OCI-LY3 (cell line): ENCODE data around the gene TNS1.

Experiments used
- CTCF ChIP-seq: fragments of 200-600, 300-600 bp; sonication (generic); IDR thresholded peaks from 2 replicates; pipeline ENCODE4 v1.5.1; 2014; ENCODE audit warnings: antibody characterized with exemption, low read length, low read depth
- EZH2phosphoT487 ChIP-seq: fragments of 200-600 bp; shearing (Covaris generic); IDR thresholded peaks from 2 replicates; pipeline ENCODE4 v1.6.1; 2018; ENCODE audit warnings: antibody characterized with exemption, mixed run types, low read depth

GRCh38 chr2:217846321-217846743, 156.5 kb downstream of the TNS1 start:
- TF ChIP-seq CTCF: no peak
- TF ChIP-seq EZH2phosphoT487: no peak
